Measurements from ENCODE around the gene RNF213.
"Not testable (repeated sequence)": the region's sequence is repeated elsewhere in the genome, so short reads cannot be mapped to it uniquely, and the experiment has no call there.

RNF213 gene

DNA sequence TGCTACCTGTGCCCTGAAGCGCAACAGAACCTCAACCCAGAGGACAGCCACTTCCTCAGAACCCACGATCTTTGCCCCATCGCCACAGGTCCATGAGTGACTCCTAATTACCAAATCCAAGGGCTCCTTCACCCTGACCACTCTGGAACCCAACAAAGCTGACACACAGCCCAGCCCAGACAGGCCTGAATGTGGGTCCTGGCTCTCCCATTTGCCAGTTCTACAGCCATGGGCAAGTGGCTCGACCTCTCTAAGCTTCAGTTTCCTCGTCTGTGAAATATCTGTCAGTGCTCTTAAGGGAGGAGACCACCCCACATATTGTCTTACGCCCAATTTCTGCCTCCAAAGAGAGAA lies 136.4 kb downstream of the RNF213 start:
- Histone ChIP-seq H3K36me3 (ENCODE audit: low read length) (no peaks in the 10 kb centered on the region), H3K4me2 (ENCODE audit: low read depth, low read length, poor library complexity, severe bottlenecking) (no peak overlapping the region), H3K27me3 (ENCODE audit: low read length) (no peaks in the 10 kb centered on the region), H3K79me2 (ENCODE audit: insufficient read depth, low read length) (no peaks in the 10 kb centered on the region), H3K9me3 (ENCODE audit: insufficient read depth, low read length) (no peaks in the 10 kb centered on the region), H3K4me3 (ENCODE audit: insufficient read depth, low read length, poor library complexity, severe bottlenecking) (no peak overlapping the region), H3K9me2 (replicated peaks; ENCODE audit: insufficient read depth, low read length) (no peaks in the 10 kb centered on the region), H3K9ac (ENCODE audit: low read length) (no peak overlapping the region), H3F3A (ENCODE audit: insufficient read depth) (no peaks in the 10 kb centered on the region), H4K20me1 (ENCODE audit: low read depth, low read length) (no peaks in the 10 kb centered on the region), H3K27ac (ENCODE audit: low read depth, low read length) (no peak overlapping the region), H2AFZ (ENCODE audit: low read depth, low read length, severe bottlenecking) (no peak overlapping the region)
- TF ChIP-seq, protein P1, sequence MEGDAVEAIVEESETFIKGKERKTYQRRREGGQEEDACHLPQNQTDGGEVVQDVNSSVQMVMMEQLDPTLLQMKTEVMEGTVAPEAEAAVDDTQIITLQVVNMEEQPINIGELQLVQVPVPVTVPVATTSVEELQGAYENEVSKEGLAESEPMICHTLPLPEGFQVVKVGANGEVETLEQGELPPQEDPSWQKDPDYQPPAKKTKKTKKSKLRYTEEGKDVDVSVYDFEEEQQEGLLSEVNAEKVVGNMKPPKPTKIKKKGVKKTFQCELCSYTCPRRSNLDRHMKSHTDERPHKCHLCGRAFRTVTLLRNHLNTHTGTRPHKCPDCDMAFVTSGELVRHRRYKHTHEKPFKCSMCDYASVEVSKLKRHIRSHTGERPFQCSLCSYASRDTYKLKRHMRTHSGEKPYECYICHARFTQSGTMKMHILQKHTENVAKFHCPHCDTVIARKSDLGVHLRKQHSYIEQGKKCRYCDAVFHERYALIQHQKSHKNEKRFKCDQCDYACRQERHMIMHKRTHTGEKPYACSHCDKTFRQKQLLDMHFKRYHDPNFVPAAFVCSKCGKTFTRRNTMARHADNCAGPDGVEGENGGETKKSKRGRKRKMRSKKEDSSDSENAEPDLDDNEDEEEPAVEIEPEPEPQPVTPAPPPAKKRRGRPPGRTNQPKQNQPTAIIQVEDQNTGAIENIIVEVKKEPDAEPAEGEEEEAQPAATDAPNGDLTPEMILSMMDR (IDR thresholded peaks at IDR 0.05; ENCODE audit: insufficient read depth, low read length, poor library complexity, severe bottlenecking) = no peak
- no peak for TF ChIP-seq EZH2phosphoT487 (conservative IDR thresholded peaks at IDR 0.05; ENCODE audit: low read length)

GRCh38 chr17:80397686-80398085 lies 137.0 kb downstream of the RNF213 start:
- Histone ChIP-seq H3F3A (ENCODE audit: insufficient read depth) (no peaks in the 10 kb centered on the region), H3K27ac (ENCODE audit: low read depth, low read length) (no peak overlapping the region), H4K20me1 (ENCODE audit: low read depth, low read length) (no peaks in the 10 kb centered on the region), H3K9me2 (replicated peaks; ENCODE audit: insufficient read depth, low read length) (no peaks in the 10 kb centered on the region), H2AFZ (ENCODE audit: low read depth, low read length, severe bottlenecking) (no peak overlapping the region), H3K79me2 (ENCODE audit: insufficient read depth, low read length) (no peaks in the 10 kb centered on the region), H3K9me3 (ENCODE audit: insufficient read depth, low read length) (no peaks in the 10 kb centered on the region), H3K4me2 (ENCODE audit: low read depth, low read length, poor library complexity, severe bottlenecking) (no peak overlapping the region), H3K36me3 (ENCODE audit: low read length) (no peaks in the 10 kb centered on the region), H3K4me3 (ENCODE audit: insufficient read depth, low read length, poor library complexity, severe bottlenecking) (no peak overlapping the region), H3K27me3 (ENCODE audit: low read length) (no peaks in the 10 kb centered on the region), H3K9ac (ENCODE audit: low read length) (no peak overlapping the region)
- TF ChIP-seq EZH2phosphoT487 (conservative IDR thresholded peaks at IDR 0.05; ENCODE audit: low read length) = no peak
- TF ChIP-seq, protein P1 (IDR thresholded peaks at IDR 0.05; ENCODE audit: insufficient read depth, low read length, poor library complexity, severe bottlenecking) = no peak

DNA sequence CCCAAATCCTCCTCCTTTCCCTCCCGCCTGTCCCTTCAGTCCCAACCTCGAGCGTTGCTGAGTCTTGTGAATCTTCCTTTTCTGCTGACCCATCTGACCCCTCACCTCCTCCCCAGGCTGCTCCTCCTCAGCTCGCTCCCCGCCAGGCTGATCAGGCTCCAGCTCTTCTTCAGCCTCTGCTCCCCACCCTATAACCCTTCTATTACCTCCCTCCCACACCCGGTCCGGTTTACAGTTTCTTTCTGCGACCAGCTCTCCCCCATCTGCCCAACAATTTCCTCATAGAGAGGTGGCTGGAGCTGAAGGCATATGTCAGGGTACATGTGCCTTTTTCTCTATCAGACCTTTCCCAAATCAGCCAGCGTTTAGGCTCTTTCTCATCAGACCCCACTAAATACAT lies 140.4 kb downstream of the RNF213 start:
- not testable (repeated sequence) for H3K9me3 ChIP-seq (ENCODE audit: insufficient read depth, low read length); H4K20me1 ChIP-seq (ENCODE audit: low read depth, low read length); H3K27ac ChIP-seq (ENCODE audit: low read depth, low read length); H3F3A ChIP-seq (ENCODE audit: insufficient read depth); H3K4me2 ChIP-seq (ENCODE audit: low read depth, low read length, poor library complexity, severe bottlenecking); H3K36me3 ChIP-seq (ENCODE audit: low read length); H2AFZ ChIP-seq (ENCODE audit: low read depth, low read length, severe bottlenecking); H3K9me2 ChIP-seq (replicated peaks; ENCODE audit: insufficient read depth, low read length); H3K4me3 ChIP-seq (ENCODE audit: insufficient read depth, low read length, poor library complexity, severe bottlenecking); H3K9ac ChIP-seq (ENCODE audit: low read length); H3K79me2 ChIP-seq (ENCODE audit: insufficient read depth, low read length); H3K27me3 ChIP-seq (ENCODE audit: low read length)

DNA sequence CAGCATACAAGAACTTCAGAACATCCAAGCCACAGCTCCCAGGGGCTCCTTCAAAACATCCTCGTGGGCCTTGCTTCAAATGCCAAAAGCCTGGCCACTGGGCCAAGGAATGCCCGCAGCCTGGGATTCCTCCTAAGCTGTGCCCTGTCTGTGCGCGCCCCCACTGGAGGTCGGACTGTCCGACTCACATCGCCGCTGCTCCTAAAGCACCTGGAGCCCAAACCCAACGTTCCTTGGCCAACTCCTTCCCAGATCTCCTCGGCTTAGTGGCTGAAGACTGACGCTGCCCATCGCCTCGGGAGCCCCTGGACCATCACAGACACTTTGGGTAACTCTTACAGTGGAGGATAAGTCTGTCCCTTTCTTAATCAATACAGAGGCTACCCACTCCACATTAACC lies 141.4 kb downstream of the RNF213 start:
- not testable (repeated sequence) for H3K36me3 ChIP-seq (ENCODE audit: low read length); H4K20me1 ChIP-seq (ENCODE audit: low read depth, low read length); H2AFZ ChIP-seq (ENCODE audit: low read depth, low read length, severe bottlenecking); H3K27me3 ChIP-seq (ENCODE audit: low read length); H3K9ac ChIP-seq (ENCODE audit: low read length); H3K79me2 ChIP-seq (ENCODE audit: insufficient read depth, low read length); H3K4me2 ChIP-seq (ENCODE audit: low read depth, low read length, poor library complexity, severe bottlenecking); H3F3A ChIP-seq (ENCODE audit: insufficient read depth); H3K9me2 ChIP-seq (replicated peaks; ENCODE audit: insufficient read depth, low read length); H3K4me3 ChIP-seq (ENCODE audit: insufficient read depth, low read length, poor library complexity, severe bottlenecking); H3K9me3 ChIP-seq (ENCODE audit: insufficient read depth, low read length); H3K27ac ChIP-seq (ENCODE audit: low read depth, low read length)

Measured in SU-DHL-6 (cell line).